Endothelial cell of umbilical vein (primary cell): Measurements from ENCODE around the gene CYP27C1. TPM values are rescaled to one million over a fixed set of nuclear protein-coding genes. Genes with fewer than 3 reads are reported as not detected.

Experiments used
- BruUV-seq: library from RNA; stranded (reverse); fragments of 400-500 nt; replicated peaks from 2 replicates; lab custom pipeline; 2021; lab: Mats Ljungman, UMichigan
- CTCF ChIA-PET: fragments of 300-600, 350-600 bp; sonication (Branson Sonifier 250); formaldehyde crosslinking; loops from one replicate; lab custom pipeline; 2021; ENCODE audit warnings: antibody characterized with exemption, inconsistent platforms; lab: Charles Lee
- POLR2A ChIA-PET: fragments of 300-600, 350-600 bp; sonication (Branson Sonifier 250); formaldehyde crosslinking; loops from one replicate; lab custom pipeline; 2021; ENCODE audit warnings: antibody characterized with exemption, inconsistent platforms; lab: Charles Lee
- DNase-seq: peaks from one replicate; pipeline ENCODE4 v3.0.0-alpha.2; 2011; ENCODE audit warnings: low read depth, low spot score
- FAIRE-seq: peaks from 2 replicates; lab custom pipeline; 2011; peaks lifted over from hg19 to GRCh38; lab: Jason Lieb, UNC
- H2AFZ ChIP-seq: 2 replicates; pipeline ENCODE4 v1.6.0; 2012; ENCODE audit warnings: low read depth, low read length, control low read depth, inconsistent platforms
- H3K27ac ChIP-seq: 2 replicates; pipeline ENCODE4 v1.5.1; 2011; ENCODE audit warnings: low read depth, mild to moderate bottlenecking, control low read depth, low read length, moderate library complexity; ENCODE audit not compliant: insufficient read depth
- H3K27me3 ChIP-seq, 2 experiments: 2 replicates each; pipeline versions ENCODE4 v1.6.0 to v1.6.1; 2011; ENCODE audit warnings: low read length in 2 of 2, mixed read lengths in 1 of 2; ENCODE audit not compliant: control insufficient read depth in 2 of 2, insufficient read depth in 2 of 2
- H3K36me3 ChIP-seq, 2 experiments: 2 replicates in 1 of 2; 3 replicates in 1 of 2; pipeline ENCODE4 v1.5.1; 2011; ENCODE audit warnings: low read length in 2 of 2, mild to moderate bottlenecking in 1 of 2, moderate library complexity in 1 of 2; ENCODE audit not compliant: control insufficient read depth in 2 of 2, insufficient read depth in 2 of 2; ENCODE audit errors: extremely low read depth in 1 of 2
- H3K4me1 ChIP-seq: 3 replicates; pipeline ENCODE4 v1.5.1; 2011; ENCODE audit warnings: mild to moderate bottlenecking, low read length; ENCODE audit not compliant: control insufficient read depth, insufficient read depth; ENCODE audit errors: extremely low read depth
- H3K4me2 ChIP-seq: 2 replicates; pipeline ENCODE4 v1.6.1; 2011; ENCODE audit warnings: low read length, control low read depth, mixed read lengths; ENCODE audit not compliant: insufficient read depth
- H3K4me3 ChIP-seq, 3 experiments: fragments of 200-600 bp in 1 of 3; sonication (generic), shearing (Covaris generic) in 1 of 3; replicated peaks in 1 of 3; 2 replicates each; pipeline ENCODE4 v1.5.1; 2011 to 2016; ENCODE audit warnings: control low read depth in 3 of 3, low read length in 3 of 3, mild to moderate bottlenecking in 2 of 3, inconsistent platforms in 1 of 3, low read depth in 1 of 3, moderate library complexity in 1 of 3; ENCODE audit not compliant: insufficient read depth in 1 of 3
- H3K79me2 ChIP-seq: 2 replicates; pipeline ENCODE4 v1.6.0; 2012; ENCODE audit warnings: low read length, inconsistent platforms; ENCODE audit not compliant: control insufficient read depth, insufficient read depth
- H3K9ac ChIP-seq: replicated peaks from 2 replicates; pipeline ENCODE3; 2011; ENCODE audit warnings: low read length, control low read depth; ENCODE audit not compliant: insufficient read depth; ENCODE audit errors: extremely low read depth
- H3K9me1 ChIP-seq: replicated peaks from 3 replicates; pipeline ENCODE4 v1.6.0; 2011; ENCODE audit warnings: mild to moderate bottlenecking, low read length; ENCODE audit not compliant: control insufficient read depth, insufficient read depth; ENCODE audit errors: extremely low read depth
- H3K9me3 ChIP-seq: replicated peaks from 2 replicates; pipeline ENCODE4 v1.5.1; 2012; ENCODE audit warnings: low read length, inconsistent platforms; ENCODE audit not compliant: control insufficient read depth, insufficient read depth
- H4K20me1 ChIP-seq: replicated peaks from 2 replicates; pipeline ENCODE3; 2011; ENCODE audit warnings: mild to moderate bottlenecking, low read length; ENCODE audit not compliant: control insufficient read depth, insufficient read depth; ENCODE audit errors: extremely low read depth
- EZH2 ChIP-seq: IDR thresholded peaks from 2 replicates; pipeline ENCODE4 v1.6.1; 2012; ENCODE audit warnings: borderline replicate concordance, low read depth, mild to moderate bottlenecking, moderate library complexity, low read length, inconsistent platforms; ENCODE audit not compliant: severe bottlenecking
- FOS ChIP-seq: IDR thresholded peaks from 2 replicates; pipeline ENCODE4 v1.6.1; 2011; ENCODE audit warnings: mild to moderate bottlenecking, low read length, moderate library complexity, borderline replicate concordance; ENCODE audit not compliant: insufficient read depth
- GATA2 ChIP-seq: IDR thresholded peaks from 2 replicates; pipeline ENCODE4 v1.7.0; 2011; ENCODE audit warnings: low read depth, mild to moderate bottlenecking, moderate library complexity, mixed read lengths, low read length; ENCODE audit not compliant: insufficient read length, insufficient read depth
- JUN ChIP-seq: IDR thresholded peaks from 2 replicates; pipeline ENCODE4 v1.6.1; 2011; ENCODE audit warnings: borderline replicate concordance, low read depth; ENCODE audit not compliant: insufficient read length, insufficient read depth
- MYC ChIP-seq: IDR thresholded peaks from one replicate; pipeline ENCODE4 v1.6.1; 2011; ENCODE audit warnings: mild to moderate bottlenecking, low read depth, low read length
- POLR2AphosphoS5 ChIP-seq: IDR thresholded peaks from 2 replicates; pipeline ENCODE4 v1.6.1; 2012; ENCODE audit warnings: low read depth, mild to moderate bottlenecking, control low read depth, low read length, moderate library complexity; ENCODE audit not compliant: insufficient read depth
- dilution Hi-C: fragments of 300-500 bp; cut with MboI; formaldehyde crosslinking; loops from one replicate; pipeline ENCODE4 v1.15.0; 2019; ENCODE audit warnings: low sequenced_read_pairs; ENCODE audit not compliant: extremely low pct_ligation_motif_present
- intact Hi-C: fragments of 100-400 bp; cut with micrococcal nuclease; formaldehyde crosslinking; loops from one replicate; pipeline ENCODE4 v1.10.0; 2022
- polyA plus RNA-seq, 4 experiments: library from polyadenylated mRNA; depleted of rRNA in 3 of 4; stranded (reverse) in 3 of 4; unstranded in 1 of 4; fragments of >200 nt; gene quantifications; 2 replicates each; pipeline versions ENCODE4 v1.2.1 to v1.2.3, GENCODE V29; 2011 to 2012; ENCODE audit warnings: missing spikeins in 1 of 4
- total RNA-seq: library from RNA; stranded (reverse); gene quantifications from 2 replicates; pipeline ENCODE4 v1.2.3, GENCODE V29; 2021
- TF ChIP-seq, protein P1 (sequence below), 2 donors: IDR thresholded peaks; 1 replicate in 1 of 2; 2 replicates in 1 of 2; pipeline ENCODE4 v1.5.1; 2011; ENCODE audit warnings: low read length in 2 of 2, mild to moderate bottlenecking in 2 of 2, moderate library complexity in 2 of 2, control low read depth in 1 of 2, inconsistent platforms in 1 of 2, low read depth in 1 of 2; ENCODE audit not compliant: insufficient read depth in 1 of 2; ENCODE audit errors: extremely low read depth in 1 of 2
- TF ChIP-seq, protein P2 (sequence below): IDR thresholded peaks from 2 replicates; pipeline ENCODE4 v1.6.1; 2011; ENCODE audit not compliant: insufficient read depth, insufficient read length

CYP27C1 gene
- total and polyA plus RNA-seq, 2 donors (not counting 3 experiments of a cell fraction or from before 2014, with no cell fraction given), result not detected

DNA sequence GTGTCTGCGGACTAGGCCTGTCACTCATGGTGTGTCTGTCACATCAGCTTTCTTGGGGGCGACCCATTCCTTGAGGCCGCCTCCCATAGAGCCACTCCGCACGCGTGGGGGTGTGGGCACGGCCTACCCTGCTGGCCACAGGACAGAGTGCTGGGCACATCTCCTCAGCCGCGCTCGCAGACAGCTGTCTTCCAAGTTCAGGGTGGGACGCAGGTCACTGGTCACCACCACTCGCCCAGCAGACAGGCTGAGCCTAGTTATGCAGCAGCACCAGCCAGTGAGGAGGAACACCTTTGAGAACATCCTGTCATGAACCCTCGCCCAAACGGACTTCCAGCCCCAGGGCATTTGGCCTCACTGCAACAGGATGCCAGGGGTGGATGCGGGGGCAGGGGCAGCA, 82.4 kb downstream of the CYP27C1 start:
- H3K9me3 ChIP-seq, result no peaks in the 10 kb centered on the region
- BruUV-seq, result no TSS peak
- DNase-seq (no peak), FAIRE-seq (no peak)
- no peaks in the 10 kb centered on the region for H3K4me1 ChIP-seq
- no peak for TF ChIP-seq GATA2
- TF ChIP-seq MYC, result no peak
- TF ChIP-seq, protein P1, sequence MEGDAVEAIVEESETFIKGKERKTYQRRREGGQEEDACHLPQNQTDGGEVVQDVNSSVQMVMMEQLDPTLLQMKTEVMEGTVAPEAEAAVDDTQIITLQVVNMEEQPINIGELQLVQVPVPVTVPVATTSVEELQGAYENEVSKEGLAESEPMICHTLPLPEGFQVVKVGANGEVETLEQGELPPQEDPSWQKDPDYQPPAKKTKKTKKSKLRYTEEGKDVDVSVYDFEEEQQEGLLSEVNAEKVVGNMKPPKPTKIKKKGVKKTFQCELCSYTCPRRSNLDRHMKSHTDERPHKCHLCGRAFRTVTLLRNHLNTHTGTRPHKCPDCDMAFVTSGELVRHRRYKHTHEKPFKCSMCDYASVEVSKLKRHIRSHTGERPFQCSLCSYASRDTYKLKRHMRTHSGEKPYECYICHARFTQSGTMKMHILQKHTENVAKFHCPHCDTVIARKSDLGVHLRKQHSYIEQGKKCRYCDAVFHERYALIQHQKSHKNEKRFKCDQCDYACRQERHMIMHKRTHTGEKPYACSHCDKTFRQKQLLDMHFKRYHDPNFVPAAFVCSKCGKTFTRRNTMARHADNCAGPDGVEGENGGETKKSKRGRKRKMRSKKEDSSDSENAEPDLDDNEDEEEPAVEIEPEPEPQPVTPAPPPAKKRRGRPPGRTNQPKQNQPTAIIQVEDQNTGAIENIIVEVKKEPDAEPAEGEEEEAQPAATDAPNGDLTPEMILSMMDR (IDR thresholded peaks at IDR 0.05; ENCODE audit: extremely low read depth in 1 of 2, insufficient read depth in 1 of 2, low read depth in 1 of 2, low read length in 2 of 2), result no peak
- TF ChIP-seq, protein P2, sequence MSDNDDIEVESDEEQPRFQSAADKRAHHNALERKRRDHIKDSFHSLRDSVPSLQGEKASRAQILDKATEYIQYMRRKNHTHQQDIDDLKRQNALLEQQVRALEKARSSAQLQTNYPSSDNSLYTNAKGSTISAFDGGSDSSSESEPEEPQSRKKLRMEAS, result no peak
- no peak for TF ChIP-seq JUN
- TF ChIP-seq POLR2AphosphoS5, result no peak
- TF ChIP-seq FOS, result no peak
- no peak for TF ChIP-seq EZH2
- H3K27ac ChIP-seq, result no peak overlapping the region
- no peak overlapping the region for H3K4me3 ChIP-seq
- H3K36me3 ChIP-seq, result no peaks in the 10 kb centered on the region
- H3K9ac ChIP-seq, result no peak overlapping the region
- H3K27me3 ChIP-seq, result peaks cover 0 to 10% of the 10 kb centered on the region in 2 experiments
- intact Hi-C loops (no loop called here), dilution Hi-C loops (no loop called here)
- H2AFZ ChIP-seq, result no peak overlapping the region
- no peaks in the 10 kb centered on the region for H3K79me2 ChIP-seq
- no peaks in the 10 kb centered on the region for H4K20me1 ChIP-seq
- no peaks in the 10 kb centered on the region for H3K9me1 ChIP-seq
- H3K4me2 ChIP-seq, result no peak overlapping the region
- POLR2A ChIA-PET, result no interaction called here
- CTCF ChIA-PET, result no interaction called here
